Dendritic cell treated with granulocyte-macrophage colony-stimulating factor and Interleukin-4, amounts not matched to agents 40 ng/mL and 50 ng/mL, for 4 days (primary cell): Measurements from ENCODE around the gene ERBIN.
A peak's percentile ranks its signal among the peaks of the same experiment; 100 is the strongest.
"Not testable (repeated sequence)": the region's sequence is repeated elsewhere in the genome, so short reads cannot be mapped to it uniquely, and the experiment has no call there.

Experiments
- H3K27ac Mint-ChIP-seq: one replicate; pipeline ENCODE4 v1.8.0; 2022; ENCODE audit warnings: mild to moderate bottlenecking, mixed read lengths
- H3K27me3 Mint-ChIP-seq: one replicate; pipeline ENCODE4 v1.8.0; 2022; ENCODE audit warnings: mild to moderate bottlenecking, mixed read lengths
- H3K36me3 Mint-ChIP-seq: one replicate; pipeline ENCODE4 v1.8.0; 2022; ENCODE audit warnings: low read depth, mixed read lengths
- H3K4me1 Mint-ChIP-seq: one replicate; pipeline ENCODE4 v1.8.0; 2022; ENCODE audit warnings: low read depth, mixed read lengths
- H3K4me3 Mint-ChIP-seq: one replicate; pipeline ENCODE4 v1.8.0; 2022; ENCODE audit warnings: mild to moderate bottlenecking, moderate library complexity, mixed read lengths
- H3K9me3 Mint-ChIP-seq: one replicate; pipeline ENCODE4 v1.8.0; 2022; ENCODE audit warnings: mixed read lengths
- intact Hi-C: fragments of 100-400 bp; cut with micrococcal nuclease; formaldehyde crosslinking; loops from one replicate; pipeline ENCODE4 v1.15.0; 2022

Gene ERBIN

GRCh38 chr5:65957703-65958102 lies 31.3 kb downstream of the ERBIN start:
- Mint-ChIP-seq H3K36me3 (peaks cover 26% of the 10 kb centered on the region), H3K4me1 (peaks cover 32% of the 10 kb centered on the region)
- intact Hi-C loops, H3K4me3 Mint-ChIP-seq, H3K27me3 Mint-ChIP-seq, H3K9me3 Mint-ChIP-seq, H3K27ac Mint-ChIP-seq: not testable (repeated sequence)

- H3K27me3 Mint-ChIP-seq = no peaks in the 10 kb centered on the region
- H3K4me3 Mint-ChIP-seq = no peak overlapping the region
- intact Hi-C loops = no loop called here
- H3K36me3 Mint-ChIP-seq = peaks cover 23% of the 10 kb centered on the region
- H3K4me1 Mint-ChIP-seq = peaks cover 18% of the 10 kb centered on the region
- H3K27ac Mint-ChIP-seq = no peak overlapping the region
- no peaks in the 10 kb centered on the region for H3K9me3 Mint-ChIP-seq
Measured at GRCh38 chr5:65961633-65962032, 35.3 kb downstream of the ERBIN start.

- no peak overlapping the region for H3K27ac Mint-ChIP-seq
- intact Hi-C loops = no loop called here
- H3K27me3 Mint-ChIP-seq = no peaks in the 10 kb centered on the region
- H3K36me3 Mint-ChIP-seq = peaks cover 12% of the 10 kb centered on the region
- peaks cover 33% of the 10 kb centered on the region for H3K4me1 Mint-ChIP-seq
- no peaks in the 10 kb centered on the region for H3K9me3 Mint-ChIP-seq
- no peak overlapping the region for H3K4me3 Mint-ChIP-seq
Measured at GRCh38 chr5:65967288-65968066, 41.1 kb downstream of the ERBIN start.

GRCh38 chr5:65969539-65970393 lies 43.4 kb downstream of the ERBIN start:
- Mint-ChIP-seq H3K36me3 (peaks cover 18% of the 10 kb centered on the region), H3K9me3 (no peaks in the 10 kb centered on the region), H3K27me3 (no peaks in the 10 kb centered on the region), H3K27ac (no peak overlapping the region), H3K4me3 (no peak overlapping the region), H3K4me1 (peaks cover 39% of the 10 kb centered on the region)
- intact Hi-C loops = no loop called here

GRCh38 chr5:65970481-65971367 lies 44.3 kb downstream of the ERBIN start:
- no peaks in the 10 kb centered on the region for H3K27me3 Mint-ChIP-seq
- intact Hi-C loops = no loop called here
- no peak overlapping the region for H3K4me3 Mint-ChIP-seq
- peaks cover 20% of the 10 kb centered on the region for H3K36me3 Mint-ChIP-seq
- no peaks in the 10 kb centered on the region for H3K9me3 Mint-ChIP-seq
- H3K4me1 Mint-ChIP-seq = peaks cover 40% of the 10 kb centered on the region
- no peak overlapping the region for H3K27ac Mint-ChIP-seq

- no peak overlapping the region for H3K27ac Mint-ChIP-seq
- intact Hi-C loops = no loop called here
- H3K9me3 Mint-ChIP-seq = no peaks in the 10 kb centered on the region
- H3K36me3 Mint-ChIP-seq = peaks cover 23% of the 10 kb centered on the region
- no peaks in the 10 kb centered on the region for H3K27me3 Mint-ChIP-seq
- H3K4me3 Mint-ChIP-seq = no peak overlapping the region
- H3K4me1 Mint-ChIP-seq = peaks cover 40% of the 10 kb centered on the region
Measured at GRCh38 chr5:65971643-65972042, 45.3 kb downstream of the ERBIN start.

- H3K27me3 Mint-ChIP-seq, H3K9me3 Mint-ChIP-seq, H3K27ac Mint-ChIP-seq, H3K4me3 Mint-ChIP-seq, intact Hi-C loops: not testable (repeated sequence)
- H3K36me3 Mint-ChIP-seq = peaks cover 25% of the 10 kb centered on the region
- H3K4me1 Mint-ChIP-seq = peaks cover 37% of the 10 kb centered on the region
Measured at GRCh38 chr5:65972896-65973295, 46.5 kb downstream of the ERBIN start.

GRCh38 chr5:65978251-65978650 lies 51.9 kb downstream of the ERBIN start:
- no peaks in the 10 kb centered on the region for H3K9me3 Mint-ChIP-seq
- no peaks in the 10 kb centered on the region for H3K27me3 Mint-ChIP-seq
- no peak overlapping the region for H3K4me3 Mint-ChIP-seq
- intact Hi-C loops = no loop called here
- peaks cover 30% of the 10 kb centered on the region for H3K36me3 Mint-ChIP-seq
- H3K27ac Mint-ChIP-seq = no peak overlapping the region
- H3K4me1 Mint-ChIP-seq = peaks cover 7% of the 10 kb centered on the region

- Mint-ChIP-seq H3K9me3 (no peaks in the 10 kb centered on the region), H3K27ac (no peak overlapping the region), H3K4me1 (peaks cover 26% of the 10 kb centered on the region), H3K4me3 (no peak overlapping the region), H3K27me3 (no peaks in the 10 kb centered on the region), H3K36me3 (peaks cover 26% of the 10 kb centered on the region)
- intact Hi-C loops = no loop called here
Measured at GRCh38 chr5:65981548-65981947, 55.2 kb downstream of the ERBIN start.

- peaks cover 26% of the 10 kb centered on the region for H3K4me1 Mint-ChIP-seq
- H3K27me3 Mint-ChIP-seq = no peaks in the 10 kb centered on the region
- H3K27ac Mint-ChIP-seq = no peak overlapping the region
- H3K4me3 Mint-ChIP-seq = no peak overlapping the region
- no peaks in the 10 kb centered on the region for H3K9me3 Mint-ChIP-seq
- intact Hi-C loops = no loop called here
- H3K36me3 Mint-ChIP-seq = peaks cover 26% of the 10 kb centered on the region
Measured at GRCh38 chr5:65981969-65982619, 55.7 kb downstream of the ERBIN start.

- no peaks in the 10 kb centered on the region for H3K27me3 Mint-ChIP-seq
- H3K4me1 Mint-ChIP-seq = peaks cover 26% of the 10 kb centered on the region
- H3K27ac Mint-ChIP-seq = no peak overlapping the region
- H3K4me3 Mint-ChIP-seq = no peak overlapping the region
- peaks cover 24% of the 10 kb centered on the region for H3K36me3 Mint-ChIP-seq
- no peaks in the 10 kb centered on the region for H3K9me3 Mint-ChIP-seq
- intact Hi-C loops = no loop called here
Measured at GRCh38 chr5:65982635-65983034, 56.3 kb downstream of the ERBIN start.

- H3K9me3 Mint-ChIP-seq = no peaks in the 10 kb centered on the region
- H3K36me3 Mint-ChIP-seq = peaks cover 18% of the 10 kb centered on the region
- H3K27me3 Mint-ChIP-seq = no peaks in the 10 kb centered on the region
- H3K27ac Mint-ChIP-seq = peak overlapping the region; percentile 7
- no peak overlapping the region for H3K4me3 Mint-ChIP-seq
- intact Hi-C loops = no loop called here
- peaks cover 31% of the 10 kb centered on the region for H3K4me1 Mint-ChIP-seq
Measured at GRCh38 chr5:65984098-65984885, 57.9 kb downstream of the ERBIN start.

GRCh38 chr5:65986050-65986451 lies 59.7 kb downstream of the ERBIN start:
- Mint-ChIP-seq H3K27me3 (no peaks in the 10 kb centered on the region), H3K36me3 (peaks cover 28% of the 10 kb centered on the region), H3K9me3 (no peaks in the 10 kb centered on the region), H3K4me3 (no peak overlapping the region), H3K27ac (no peak overlapping the region), H3K4me1 (peaks cover 31% of the 10 kb centered on the region)
- intact Hi-C loops = no loop called here
